Thyroid gland (tissue), 4 donors: Measurements from ENCODE around the gene GARRE1.

Experiments
- POLR2A ChIP-seq, 2 donors: fragments of 450-650 bp; IDR thresholded peaks; one replicate each; pipeline ENCODE4 v1.6.1; 2017; ENCODE audit warnings: antibody characterized with exemption in 2 of 2, mild to moderate bottlenecking in 2 of 2, moderate library complexity in 1 of 2
- TF ChIP-seq, protein P1 (sequence below), 6 experiments: fragments of 200-600 bp in 3 of 6; fragments of 450-650 bp in 3 of 6; sonication (generic) in 3 of 6; IDR thresholded peaks; one replicate each; pipeline ENCODE4 v1.5.1; 2016 to 2019; ENCODE audit warnings: antibody characterized with exemption in 6 of 6, mild to moderate bottlenecking in 2 of 6, inconsistent platforms in 1 of 6, moderate library complexity in 1 of 6

DNA sequence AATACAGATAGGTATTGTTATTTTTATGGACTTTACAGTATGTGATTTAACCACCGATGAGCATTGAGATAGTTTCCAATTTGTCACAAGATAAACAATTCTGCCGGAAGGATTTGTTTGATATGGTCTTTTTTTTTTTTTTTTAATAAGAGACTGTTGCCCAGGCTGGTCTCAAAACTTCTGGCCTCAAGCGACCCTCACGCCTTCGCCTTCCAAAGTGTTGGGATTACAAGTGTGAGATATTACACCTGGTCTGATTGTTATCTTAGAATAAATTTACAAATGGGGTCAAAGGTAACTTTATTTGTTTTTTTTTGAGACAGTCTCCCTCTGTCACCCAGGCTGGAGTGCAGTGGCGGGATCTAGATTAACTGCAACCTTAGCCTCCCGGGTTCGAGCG, 1.2 kb downstream of the GARRE1 start:
- TF ChIP-seq, protein P1, sequence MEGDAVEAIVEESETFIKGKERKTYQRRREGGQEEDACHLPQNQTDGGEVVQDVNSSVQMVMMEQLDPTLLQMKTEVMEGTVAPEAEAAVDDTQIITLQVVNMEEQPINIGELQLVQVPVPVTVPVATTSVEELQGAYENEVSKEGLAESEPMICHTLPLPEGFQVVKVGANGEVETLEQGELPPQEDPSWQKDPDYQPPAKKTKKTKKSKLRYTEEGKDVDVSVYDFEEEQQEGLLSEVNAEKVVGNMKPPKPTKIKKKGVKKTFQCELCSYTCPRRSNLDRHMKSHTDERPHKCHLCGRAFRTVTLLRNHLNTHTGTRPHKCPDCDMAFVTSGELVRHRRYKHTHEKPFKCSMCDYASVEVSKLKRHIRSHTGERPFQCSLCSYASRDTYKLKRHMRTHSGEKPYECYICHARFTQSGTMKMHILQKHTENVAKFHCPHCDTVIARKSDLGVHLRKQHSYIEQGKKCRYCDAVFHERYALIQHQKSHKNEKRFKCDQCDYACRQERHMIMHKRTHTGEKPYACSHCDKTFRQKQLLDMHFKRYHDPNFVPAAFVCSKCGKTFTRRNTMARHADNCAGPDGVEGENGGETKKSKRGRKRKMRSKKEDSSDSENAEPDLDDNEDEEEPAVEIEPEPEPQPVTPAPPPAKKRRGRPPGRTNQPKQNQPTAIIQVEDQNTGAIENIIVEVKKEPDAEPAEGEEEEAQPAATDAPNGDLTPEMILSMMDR (IDR thresholded peaks at IDR 0.05), result no peak
- no peak for TF ChIP-seq POLR2A (IDR thresholded peaks at IDR 0.05)
